ENCODE measurements around the gene ARL6IP1.
"Not testable (repeated sequence)": the region's sequence is repeated elsewhere in the genome, so short reads cannot be mapped to it uniquely, and the experiment has no call there.

ARL6IP1 gene

GRCh38 chr16:18799500-18799899, 1.8 kb downstream of the ARL6IP1 start:
- no peak for DNase-seq (ENCODE audit: low spot score)

GRCh38 chr16:18797746-18798145, 3.6 kb downstream of the ARL6IP1 start:
- DNase-seq (ENCODE audit: low spot score): no peak

GRCh38 chr16:18796377-18796776, 5.0 kb downstream of the ARL6IP1 start:
- no peak for DNase-seq (ENCODE audit: low spot score)

GRCh38 chr16:18792836-18793433, 8.4 kb downstream of the ARL6IP1 start:
- DNase-seq (ENCODE audit: low spot score): no peak

- DNase-seq (ENCODE audit: low spot score): peak; percentile 97
These were observed 11.3 kb downstream of the ARL6IP1 start, which contains the start of gene RPS15A for GRCh38 chr16:18789850-18790706. RPS15A (minus strand) TSS chr16:18790334; CDS start chr16:18789113, 1,221 bp downstream.

- DNase-seq (ENCODE audit: low spot score): no peak
These were observed 11.9 kb downstream of the ARL6IP1 start for GRCh38 chr16:18789515-18789849.

GRCh38 chr16:18788828-18789514, 12.4 kb downstream of the ARL6IP1 start:
- DNase-seq (ENCODE audit: low spot score): no peak

GRCh38 chr16:18784917-18785623, 16.3 kb downstream of the ARL6IP1 start:
- DNase-seq (ENCODE audit: low spot score): no peak

- no peak for DNase-seq (ENCODE audit: low spot score)
These were observed 17.7 kb downstream of the ARL6IP1 start for GRCh38 chr16:18783430-18784341.

GRCh38 chr16:18782697-18783429, 18.5 kb downstream of the ARL6IP1 start:
- DNase-seq (ENCODE audit: low spot score): no peak

GRCh38 chr16:18781232-18781631, 20.1 kb downstream of the ARL6IP1 start:
- DNase-seq (ENCODE audit: low spot score): not testable (repeated sequence)

- not testable (repeated sequence) for DNase-seq (ENCODE audit: low spot score)
These were observed 20.8 kb downstream of the ARL6IP1 start for GRCh38 chr16:18780460-18781026.

GRCh38 chr16:18777664-18778063, 23.7 kb downstream of the ARL6IP1 start:
- not testable (repeated sequence) for DNase-seq (ENCODE audit: low spot score)

- DNase-seq (ENCODE audit: low spot score): not testable (repeated sequence)
These were observed 25.0 kb downstream of the ARL6IP1 start for GRCh38 chr16:18776334-18776733.

GRCh38 chr16:18774651-18775050, 26.7 kb downstream of the ARL6IP1 start:
- DNase-seq (ENCODE audit: low spot score): not testable (repeated sequence)

GRCh38 chr16:18772171-18772570, 29.2 kb downstream of the ARL6IP1 start:
- DNase-seq (ENCODE audit: low spot score): not testable (repeated sequence)

GRCh38 chr16:18770336-18770962, 30.9 kb downstream of the ARL6IP1 start:
- DNase-seq (ENCODE audit: low spot score): not testable (repeated sequence)

GRCh38 chr16:18767217-18767616, 34.1 kb downstream of the ARL6IP1 start:
- not testable (repeated sequence) for DNase-seq (ENCODE audit: low spot score)

GRCh38 chr16:18762713-18763112, 38.6 kb downstream of the ARL6IP1 start:
- not testable (repeated sequence) for DNase-seq (ENCODE audit: low spot score)

Measured in kidney tubule cell (primary cell).